ENCODE data around the gene GPR171.

The GPR171 gene

GRCh38 chr3:151166161-151166560 lies 36.9 kb downstream of the GPR171 start:
- TF ChIP-seq CTCF (IDR thresholded peaks at IDR 0.05) = peak; percentile 18; the same call in 1 of the 2 replicates

GRCh38 chr3:151165226-151165625 lies 37.8 kb downstream of the GPR171 start:
- TF ChIP-seq CTCF (IDR thresholded peaks at IDR 0.05) = no peak

GRCh38 chr3:151159806-151160205 lies 43.2 kb downstream of the GPR171 start:
- no peak for TF ChIP-seq CTCF (IDR thresholded peaks at IDR 0.05)

- peak; percentile 69 for TF ChIP-seq CTCF (IDR thresholded peaks at IDR 0.05)
Observed at GRCh38 chr3:151156618-151157216, 46.3 kb downstream of the GPR171 start.

- no peak for TF ChIP-seq CTCF (IDR thresholded peaks at IDR 0.05)
Observed at GRCh38 chr3:151155409-151156128, 47.4 kb downstream of the GPR171 start.

- TF ChIP-seq CTCF (IDR thresholded peaks at IDR 0.05) = no peak
Observed at GRCh38 chr3:151154566-151154965, 48.5 kb downstream of the GPR171 start.

GRCh38 chr3:151152455-151153079 lies 50.4 kb downstream of the GPR171 start:
- no peak for TF ChIP-seq CTCF (IDR thresholded peaks at IDR 0.05)

Measured in LNCAP (cell line).